Keratinocyte (primary cell): ENCODE measurements around the gene SMARCD1. TPM values are rescaled to one million over a fixed set of nuclear protein-coding genes. Genes with fewer than 3 reads are reported as not detected.
A peak's percentile ranks its signal among the peaks of the same experiment; 100 is the strongest.

Experiments used
- DNase-seq: peaks from one replicate; pipeline ENCODE4 v3.0.0-alpha.2; 2011; ENCODE audit warnings: low read depth, missing footprints, low spot score
- FAIRE-seq: peaks from 2 replicates; lab custom pipeline; 2011; peaks lifted over from hg19 to GRCh38; lab: Jason Lieb, UNC
- H2AFZ ChIP-seq: 2 replicates; pipeline ENCODE4 v1.6.0; 2012; ENCODE audit warnings: low read length, control low read depth, inconsistent platforms; ENCODE audit not compliant: control insufficient read depth
- H3K27ac ChIP-seq: 2 replicates; pipeline ENCODE4 v1.5.1; 2011; ENCODE audit warnings: low read length; ENCODE audit not compliant: control insufficient read depth, insufficient read depth
- H3K27me3 ChIP-seq: 3 replicates; pipeline ENCODE4 v1.6.0; 2011; ENCODE audit warnings: low read length; ENCODE audit not compliant: control insufficient read depth, insufficient read depth; ENCODE audit errors: extremely low read depth
- H3K36me3 ChIP-seq, 2 experiments: 2 replicates in 1 of 2; 3 replicates in 1 of 2; pipeline ENCODE4 v1.5.1; 2011; ENCODE audit warnings: low read length in 2 of 2, mild to moderate bottlenecking in 1 of 2; ENCODE audit not compliant: control insufficient read depth in 2 of 2, insufficient read depth in 2 of 2; ENCODE audit errors: extremely low read depth in 1 of 2
- H3K4me1 ChIP-seq: 3 replicates; pipeline ENCODE4 v1.5.1; 2011; ENCODE audit warnings: low read length; ENCODE audit not compliant: control insufficient read depth, insufficient read depth; ENCODE audit errors: extremely low read depth
- H3K4me2 ChIP-seq: 3 replicates; pipeline ENCODE4 v1.6.0; 2011; ENCODE audit warnings: low read depth, low read length; ENCODE audit not compliant: control insufficient read depth, insufficient read depth; ENCODE audit errors: extremely low read depth
- H3K4me3 ChIP-seq, 3 experiments: fragments of 200-600 bp in 1 of 3; sonication (generic) in 1 of 3; 2 replicates in 2 of 3; 3 replicates in 1 of 3; pipeline ENCODE4 v1.5.1; 2011 to 2016; ENCODE audit warnings: low read length in 3 of 3, mild to moderate bottlenecking in 3 of 3, control low read depth in 2 of 3, inconsistent platforms in 1 of 3, low read depth in 1 of 3, mixed read lengths in 1 of 3, mixed run types in 1 of 3, moderate library complexity in 1 of 3; ENCODE audit not compliant: control insufficient read depth in 2 of 3, insufficient read depth in 2 of 3; ENCODE audit errors: extremely low read depth in 1 of 3
- H3K79me2 ChIP-seq: 2 replicates; pipeline ENCODE4 v1.6.0; 2012; ENCODE audit warnings: low read length; ENCODE audit not compliant: control insufficient read depth, insufficient read depth
- H3K9ac ChIP-seq: 3 replicates; pipeline ENCODE4 v1.6.0; 2011; ENCODE audit warnings: low read length; ENCODE audit not compliant: control insufficient read depth, insufficient read depth; ENCODE audit errors: extremely low read depth
- H3K9me1 ChIP-seq: 3 replicates; pipeline ENCODE4 v1.6.0; 2011; ENCODE audit warnings: low read length; ENCODE audit not compliant: control insufficient read depth, insufficient read depth; ENCODE audit errors: extremely low read depth
- H3K9me3 ChIP-seq: 2 replicates; pipeline ENCODE4 v1.5.1; 2012; ENCODE audit warnings: low read depth, low read length; ENCODE audit not compliant: control insufficient read depth
- H4K20me1 ChIP-seq: 3 replicates; pipeline ENCODE4 v1.6.0; 2011; ENCODE audit warnings: low read length; ENCODE audit not compliant: control insufficient read depth, insufficient read depth; ENCODE audit errors: extremely low read depth
- EZH2 ChIP-seq: IDR thresholded peaks from one replicate; pipeline ENCODE4 v1.6.1; 2012; ENCODE audit warnings: inconsistent platforms, mild to moderate bottlenecking, low read length, moderate library complexity
- dilution Hi-C: fragments of 300-500 bp; cut with MboI; formaldehyde crosslinking; loops from one replicate; pipeline ENCODE4 v1.7.0; 2020; ENCODE audit warnings: low sequenced_read_pairs; ENCODE audit not compliant: extremely low pct_ligation_motif_present
- polyA plus RNA-seq, 5 experiments: library from polyadenylated mRNA; depleted of rRNA in 3 of 5; stranded (reverse) in 3 of 5; stranded (forward) in 1 of 5; unstranded in 1 of 5; fragments of >200 nt; gene quantifications; 1 replicate in 1 of 5; 2 replicates in 3 of 5; 3 replicates in 1 of 5; pipeline versions ENCODE4 v1.2.1 to v1.2.3, GENCODE V29; 2011 to 2012; ENCODE audit warnings: missing spikeins in 2 of 5, low read depth in 1 of 5, low replicate concordance in 1 of 5
- TF ChIP-seq, protein P1 (sequence below), 3 experiments: IDR thresholded peaks in 1 of 3; conservative IDR thresholded peaks in 1 of 3; optimal IDR thresholded peaks in 1 of 3; 2 replicates in 2 of 3; 3 replicates in 1 of 3; pipeline versions ENCODE3 to v1.5.1; 2011; ENCODE audit warnings: low read length in 3 of 3, mild to moderate bottlenecking in 3 of 3, moderate library complexity in 2 of 3, control low read depth in 1 of 3, inconsistent platforms in 1 of 3; ENCODE audit not compliant: insufficient read depth in 2 of 3; ENCODE audit errors: extremely low read depth in 1 of 3

Gene SMARCD1
- polyA plus RNA-seq, 1 donor (not counting 4 experiments of a cell fraction or from before 2014, with no cell fraction given): 56.6 TPM

DNA sequence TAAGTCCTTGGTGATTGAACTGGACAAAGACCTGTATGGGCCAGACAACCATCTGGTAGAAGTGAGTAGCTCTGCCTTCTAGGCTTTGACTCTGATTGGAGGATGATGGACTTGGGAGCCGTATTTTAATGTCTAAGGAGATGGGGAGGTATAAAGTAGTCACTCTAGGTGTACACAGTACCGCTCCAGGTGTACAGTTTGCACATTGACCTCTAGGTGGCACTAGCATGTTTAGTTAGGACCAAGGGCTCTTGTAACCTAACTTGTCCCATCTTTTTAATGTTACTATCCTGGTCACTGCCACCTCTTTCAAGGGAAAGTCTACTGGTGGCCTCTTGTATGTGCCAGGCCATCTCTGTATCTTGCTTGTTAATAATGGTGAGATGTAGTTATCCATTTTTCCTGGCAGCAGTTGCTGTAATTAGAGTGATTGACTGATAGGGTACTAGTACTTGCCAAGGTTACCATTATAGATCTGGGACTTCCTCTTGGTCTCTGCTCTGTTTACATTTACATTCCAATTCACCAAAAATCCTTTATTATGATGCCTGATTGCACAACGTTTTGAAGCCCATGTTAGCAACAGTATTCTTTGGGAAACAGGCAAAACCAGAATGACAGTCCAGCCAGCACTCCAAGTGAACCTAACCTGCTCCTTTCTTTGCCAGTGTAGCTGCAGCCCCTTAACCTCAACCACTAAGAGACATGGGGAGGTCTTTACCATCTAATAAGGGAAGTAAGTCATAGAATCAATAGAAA, 3.6 kb downstream of the SMARCD1 start:
- H3K4me2 ChIP-seq: peak overlapping the region; percentile 90
- H3K9me1 ChIP-seq: no peaks in the 10 kb centered on the region
- peaks cover 19 to 46% of the 10 kb centered on the region in 2 experiments for H3K36me3 ChIP-seq
- no peak overlapping the region for H2AFZ ChIP-seq
- dilution Hi-C loops: no loop called here
- peak overlapping the region; percentile 63 for H3K9ac ChIP-seq
- no peaks in the 10 kb centered on the region for H3K27me3 ChIP-seq
- H3K4me1 ChIP-seq: peaks cover 31% of the 10 kb centered on the region
- H3K9me3 ChIP-seq: no peaks in the 10 kb centered on the region
- H3K27ac ChIP-seq: peak overlapping the region; percentile 90
- DNase-seq (peak; percentile 61), FAIRE-seq (peak; percentile 55)
- TF ChIP-seq, protein P1, sequence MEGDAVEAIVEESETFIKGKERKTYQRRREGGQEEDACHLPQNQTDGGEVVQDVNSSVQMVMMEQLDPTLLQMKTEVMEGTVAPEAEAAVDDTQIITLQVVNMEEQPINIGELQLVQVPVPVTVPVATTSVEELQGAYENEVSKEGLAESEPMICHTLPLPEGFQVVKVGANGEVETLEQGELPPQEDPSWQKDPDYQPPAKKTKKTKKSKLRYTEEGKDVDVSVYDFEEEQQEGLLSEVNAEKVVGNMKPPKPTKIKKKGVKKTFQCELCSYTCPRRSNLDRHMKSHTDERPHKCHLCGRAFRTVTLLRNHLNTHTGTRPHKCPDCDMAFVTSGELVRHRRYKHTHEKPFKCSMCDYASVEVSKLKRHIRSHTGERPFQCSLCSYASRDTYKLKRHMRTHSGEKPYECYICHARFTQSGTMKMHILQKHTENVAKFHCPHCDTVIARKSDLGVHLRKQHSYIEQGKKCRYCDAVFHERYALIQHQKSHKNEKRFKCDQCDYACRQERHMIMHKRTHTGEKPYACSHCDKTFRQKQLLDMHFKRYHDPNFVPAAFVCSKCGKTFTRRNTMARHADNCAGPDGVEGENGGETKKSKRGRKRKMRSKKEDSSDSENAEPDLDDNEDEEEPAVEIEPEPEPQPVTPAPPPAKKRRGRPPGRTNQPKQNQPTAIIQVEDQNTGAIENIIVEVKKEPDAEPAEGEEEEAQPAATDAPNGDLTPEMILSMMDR (optimal IDR thresholded peaks at IDR 0.05 in 1 of 3, IDR thresholded peaks at IDR 0.05 in 1 of 3, conservative IDR thresholded peaks at IDR 0.05 in 1 of 3; ENCODE audit: extremely low read depth in 1 of 3, insufficient read depth in 2 of 3, low read length in 3 of 3): peak; percentile 87 to 88 (median 87)
- no peak for TF ChIP-seq EZH2
- peaks cover 13% of the 10 kb centered on the region for H3K79me2 ChIP-seq
- no peaks in the 10 kb centered on the region for H4K20me1 ChIP-seq
- peak overlapping the region in 2 of 3 experiments; percentile 45 to 63 for H3K4me3 ChIP-seq

DNA sequence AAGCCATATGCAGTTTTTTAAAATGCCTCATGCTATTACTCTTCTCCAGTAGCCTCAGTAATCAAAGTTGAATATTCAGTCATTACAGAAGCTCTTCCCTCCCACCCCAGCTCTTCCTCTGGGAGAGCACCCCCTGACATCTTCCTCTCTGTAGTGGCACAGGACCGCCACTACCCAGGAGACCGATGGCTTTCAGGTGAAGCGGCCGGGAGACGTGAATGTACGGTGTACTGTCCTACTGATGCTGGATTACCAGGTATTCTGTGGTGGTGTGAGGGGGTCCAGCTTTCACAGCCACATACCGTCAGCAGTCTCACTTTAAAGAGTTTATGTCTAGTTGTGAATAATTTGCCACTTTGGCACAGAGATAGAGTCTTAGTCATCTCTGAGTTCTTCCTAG, 4.6 kb downstream of the SMARCD1 start:
- dilution Hi-C loops: no loop called here
- H3K9me1 ChIP-seq: no peaks in the 10 kb centered on the region
- no peak overlapping the region for H3K4me2 ChIP-seq
- FAIRE-seq (no peak), DNase-seq (no peak)
- peaks cover 24 to 54% of the 10 kb centered on the region in 2 experiments for H3K36me3 ChIP-seq
- no peak overlapping the region for H3K9ac ChIP-seq
- H3K4me3 ChIP-seq: no peak overlapping the region
- H3K27ac ChIP-seq: no peak overlapping the region
- H3K4me1 ChIP-seq: peaks cover 31% of the 10 kb centered on the region
- TF ChIP-seq, protein P1 (optimal IDR thresholded peaks at IDR 0.05 in 1 of 3, IDR thresholded peaks at IDR 0.05 in 1 of 3, conservative IDR thresholded peaks at IDR 0.05 in 1 of 3; ENCODE audit: extremely low read depth in 1 of 3, insufficient read depth in 2 of 3, low read length in 3 of 3): no peak
- no peak for TF ChIP-seq EZH2
- H4K20me1 ChIP-seq: no peaks in the 10 kb centered on the region
- no peaks in the 10 kb centered on the region for H3K9me3 ChIP-seq
- no peak overlapping the region for H2AFZ ChIP-seq
- H3K27me3 ChIP-seq: no peaks in the 10 kb centered on the region
- peaks cover 11% of the 10 kb centered on the region for H3K79me2 ChIP-seq
